ENCODE measurements around the gene SCD. TPM values are rescaled to one million over a fixed set of nuclear protein-coding genes. Genes with fewer than 3 reads are reported as not detected.

Gene SCD
- total and polyA plus RNA-seq, 10 of the 15 experiments (the other 5 are each of a cell fraction or from before 2014, with no cell fraction given) = 68.7 to 279 (median 99.5) TPM

DNA sequence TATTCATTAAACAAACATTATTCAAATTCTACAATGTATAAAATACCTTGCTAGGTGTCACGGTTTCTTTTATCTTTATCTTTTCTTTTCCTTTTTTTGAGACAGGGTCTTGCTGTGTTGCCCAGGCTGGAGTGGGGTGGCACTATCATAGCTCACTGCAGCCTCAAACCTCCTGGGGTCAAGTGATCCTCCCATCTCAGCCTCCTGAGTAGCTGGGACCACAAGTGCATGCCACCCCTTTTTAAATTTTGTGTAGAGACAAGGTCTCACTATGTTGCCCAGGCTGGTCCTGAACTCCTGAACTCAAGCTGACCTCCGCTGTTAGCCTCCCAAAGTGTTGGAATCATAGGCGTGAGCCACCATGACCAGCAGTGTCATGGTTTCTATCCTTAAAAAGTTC is 42.6 kb upstream of the SCD start (continued):
- TF ChIP-seq HDGF (IDR thresholded peaks at IDR 0.05) (no peak), SMC3 (IDR thresholded peaks at IDR 0.05; ENCODE audit: borderline replicate concordance, low read length) (no peak), POLR2AphosphoS5 (IDR thresholded peaks at IDR 0.05; ENCODE audit: low read length) (no peak), JUND (IDR thresholded peaks at IDR 0.05; ENCODE audit: low read depth, low read length) (no peak)
- TF ChIP-seq, protein P1, sequence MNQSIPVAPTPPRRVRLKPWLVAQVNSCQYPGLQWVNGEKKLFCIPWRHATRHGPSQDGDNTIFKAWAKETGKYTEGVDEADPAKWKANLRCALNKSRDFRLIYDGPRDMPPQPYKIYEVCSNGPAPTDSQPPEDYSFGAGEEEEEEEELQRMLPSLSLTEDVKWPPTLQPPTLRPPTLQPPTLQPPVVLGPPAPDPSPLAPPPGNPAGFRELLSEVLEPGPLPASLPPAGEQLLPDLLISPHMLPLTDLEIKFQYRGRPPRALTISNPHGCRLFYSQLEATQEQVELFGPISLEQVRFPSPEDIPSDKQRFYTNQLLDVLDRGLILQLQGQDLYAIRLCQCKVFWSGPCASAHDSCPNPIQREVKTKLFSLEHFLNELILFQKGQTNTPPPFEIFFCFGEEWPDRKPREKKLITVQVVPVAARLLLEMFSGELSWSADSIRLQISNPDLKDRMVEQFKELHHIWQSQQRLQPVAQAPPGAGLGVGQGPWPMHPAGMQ (IDR thresholded peaks at IDR 0.05; ENCODE audit: borderline replicate concordance) = no peak
- TF ChIP-seq, protein P2, sequence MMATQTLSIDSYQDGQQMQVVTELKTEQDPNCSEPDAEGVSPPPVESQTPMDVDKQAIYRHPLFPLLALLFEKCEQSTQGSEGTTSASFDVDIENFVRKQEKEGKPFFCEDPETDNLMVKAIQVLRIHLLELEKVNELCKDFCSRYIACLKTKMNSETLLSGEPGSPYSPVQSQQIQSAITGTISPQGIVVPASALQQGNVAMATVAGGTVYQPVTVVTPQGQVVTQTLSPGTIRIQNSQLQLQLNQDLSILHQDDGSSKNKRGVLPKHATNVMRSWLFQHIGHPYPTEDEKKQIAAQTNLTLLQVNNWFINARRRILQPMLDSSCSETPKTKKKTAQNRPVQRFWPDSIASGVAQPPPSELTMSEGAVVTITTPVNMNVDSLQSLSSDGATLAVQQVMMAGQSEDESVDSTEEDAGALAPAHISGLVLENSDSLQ (IDR thresholded peaks at IDR 0.05) = no peak
- TF ChIP-seq, protein P3, sequence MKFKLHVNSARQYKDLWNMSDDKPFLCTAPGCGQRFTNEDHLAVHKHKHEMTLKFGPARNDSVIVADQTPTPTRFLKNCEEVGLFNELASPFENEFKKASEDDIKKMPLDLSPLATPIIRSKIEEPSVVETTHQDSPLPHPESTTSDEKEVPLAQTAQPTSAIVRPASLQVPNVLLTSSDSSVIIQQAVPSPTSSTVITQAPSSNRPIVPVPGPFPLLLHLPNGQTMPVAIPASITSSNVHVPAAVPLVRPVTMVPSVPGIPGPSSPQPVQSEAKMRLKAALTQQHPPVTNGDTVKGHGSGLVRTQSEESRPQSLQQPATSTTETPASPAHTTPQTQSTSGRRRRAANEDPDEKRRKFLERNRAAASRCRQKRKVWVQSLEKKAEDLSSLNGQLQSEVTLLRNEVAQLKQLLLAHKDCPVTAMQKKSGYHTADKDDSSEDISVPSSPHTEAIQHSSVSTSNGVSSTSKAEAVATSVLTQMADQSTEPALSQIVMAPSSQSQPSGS (IDR thresholded peaks at IDR 0.05; ENCODE audit: low read length) = no peak

DNA sequence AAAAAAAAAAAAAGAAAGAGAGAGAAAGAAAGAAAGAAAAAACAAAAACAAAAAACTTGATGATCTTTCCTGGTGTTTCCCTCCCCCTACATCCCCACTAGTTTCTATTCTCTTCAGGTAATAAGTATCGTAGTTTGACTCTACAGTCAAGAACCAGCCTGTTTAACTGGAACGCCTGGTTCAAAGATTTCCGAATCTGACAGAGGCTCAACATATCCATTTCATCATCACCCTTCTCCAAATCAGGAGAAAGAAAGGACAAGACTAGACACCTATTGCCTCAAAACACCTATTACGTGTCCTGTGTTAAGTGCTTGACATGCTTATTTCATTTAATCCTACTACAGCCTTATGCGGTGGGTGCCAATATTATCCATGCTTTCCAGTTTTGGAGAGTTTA is 40.2 kb upstream of the SCD start:
- Histone ChIP-seq H4K20me1 (ENCODE audit: control insufficient read depth, insufficient read depth) (no peaks in the 10 kb centered on the region), H3K27ac (ENCODE audit: control insufficient read depth, insufficient read depth) (no peak overlapping the region), H3K9ac (ENCODE audit: control insufficient read depth, insufficient read depth, low read length) (no peak overlapping the region), H3K4me2 (ENCODE audit: control insufficient read depth, insufficient read depth) (no peak overlapping the region), H3K4me1 (ENCODE audit: control insufficient read depth, insufficient read depth, low read length) (no peaks in the 10 kb centered on the region), H3K27me3 (replicated peaks in 1 of 2; ENCODE audit: control insufficient read depth in 2 of 2, insufficient read depth in 2 of 2, low read length in 1 of 2) (peaks cover 0 to 4% of the 10 kb centered on the region in 2 experiments; a peak in 3 of 4 replicates), H3K4me3 (no peak overlapping the region), H3K36me3 (ENCODE audit: control insufficient read depth in 2 of 2, insufficient read depth in 2 of 2, low read length in 1 of 2) (no peaks in the 10 kb centered on the region), H3K9me3 (replicated peaks; ENCODE audit: control insufficient read depth, insufficient read depth, low read length) (no peaks in the 10 kb centered on the region), H3K79me2 (ENCODE audit: control insufficient read depth, insufficient read depth, low read length) (no peaks in the 10 kb centered on the region), H2AFZ (ENCODE audit: control insufficient read depth, low read depth, low read length) (no peak overlapping the region)
- in situ Hi-C loops (cut with MboI) (no loop called here), intact Hi-C loops (cut with micrococcal nuclease; ENCODE audit: unreplicated experiment) (no loop called here)
- no TSS peak for BruUV-seq (replicated peaks)
- FAIRE-seq = no peak
- ATAC-seq = no peak
- SMC1A ChIA-PET (ENCODE audit: uncharacterized antibody, unreplicated experiment) = interaction anchor here (1.1 kb wide), 1 partner anchor 20 kb away, joined by 4 read pairs; no protein-coding TSS in a partner anchor
- POLR2A ChIA-PET = no interaction called here
- CTCF ChIA-PET = no interaction called here
- no peak for DNase-seq (ENCODE audit: low read depth, low spot score)
- RAD21 ChIA-PET (ENCODE audit: unreplicated experiment) = no interaction called here
- WGBS (ENCODE audit: insufficient coverage, insufficient replicate concordance, low lambda C conversion rate, missing lambda C conversion rate) = 70% methylated on average over 5 of the region's 5 CpGs
- TF ChIP-seq RB1 (IDR thresholded peaks at IDR 0.05; ENCODE audit: borderline replicate concordance) (no peak), FOXM1 (IDR thresholded peaks at IDR 0.05; ENCODE audit: low read depth, low read length) (no peak), YBX1 (IDR thresholded peaks at IDR 0.05) (no peak), RAD21 (IDR thresholded peaks at IDR 0.05; ENCODE audit: insufficient read depth, low read depth, low read length) (no peak), MTA2 (IDR thresholded peaks at IDR 0.05; ENCODE audit: low read depth) (no peak), SPI1 (IDR thresholded peaks at IDR 0.05; ENCODE audit: borderline replicate concordance, insufficient read depth, low read depth, low read length) (no peak), SREBF1 (IDR thresholded peaks at IDR 0.05; ENCODE audit: low read length) (no peak), ZNF217 (IDR thresholded peaks at IDR 0.05) (no peak), HDAC6 (IDR thresholded peaks at IDR 0.05; ENCODE audit: unreplicated experiment) (no peak), RUNX3 (IDR thresholded peaks at IDR 0.05; ENCODE audit: low read length) (no peak)
- TF ChIP-seq, protein P4, sequence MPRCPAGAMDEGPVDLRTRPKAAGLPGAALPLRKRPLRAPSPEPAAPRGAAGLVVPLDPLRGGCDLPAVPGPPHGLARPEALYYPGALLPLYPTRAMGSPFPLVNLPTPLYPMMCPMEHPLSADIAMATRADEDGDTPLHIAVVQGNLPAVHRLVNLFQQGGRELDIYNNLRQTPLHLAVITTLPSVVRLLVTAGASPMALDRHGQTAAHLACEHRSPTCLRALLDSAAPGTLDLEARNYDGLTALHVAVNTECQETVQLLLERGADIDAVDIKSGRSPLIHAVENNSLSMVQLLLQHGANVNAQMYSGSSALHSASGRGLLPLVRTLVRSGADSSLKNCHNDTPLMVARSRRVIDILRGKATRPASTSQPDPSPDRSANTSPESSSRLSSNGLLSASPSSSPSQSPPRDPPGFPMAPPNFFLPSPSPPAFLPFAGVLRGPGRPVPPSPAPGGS (IDR thresholded peaks at IDR 0.05; ENCODE audit: borderline replicate concordance, insufficient read depth, low read depth, low read length, poor library complexity, severe bottlenecking) = no peak

All from GM12878 (cell line).